ENCODE results near the gene MAP3K15. TPM values are rescaled to one million over a fixed set of nuclear protein-coding genes. Genes with fewer than 3 reads are reported as not detected.

Gene MAP3K15
- total RNA-seq, 1 experiment from 2014 or later, result 0.06 TPM

DNA sequence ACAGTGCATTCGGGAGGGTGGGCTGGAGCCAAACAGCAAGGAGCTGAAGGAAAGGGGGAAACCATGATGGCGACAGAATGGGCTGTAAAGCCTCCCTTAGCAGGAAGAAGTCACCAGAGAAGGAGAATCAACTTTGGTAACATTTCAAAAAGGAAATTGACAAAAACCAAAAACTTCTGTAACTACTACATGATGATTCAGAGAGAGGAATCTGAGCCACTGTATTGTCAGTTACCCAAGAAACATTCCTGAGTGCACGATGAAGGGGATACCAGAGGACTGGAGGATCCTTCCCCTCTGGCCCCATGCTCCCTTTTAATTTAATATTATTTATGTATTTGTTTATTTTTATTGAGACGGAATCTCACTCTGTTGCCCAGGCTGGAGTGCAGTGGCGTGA is 145.2 kb downstream of the MAP3K15 start:
- BruUV-seq (replicated peaks), result no TSS peak
- CTCF ChIA-PET, result no interaction called here

DNA sequence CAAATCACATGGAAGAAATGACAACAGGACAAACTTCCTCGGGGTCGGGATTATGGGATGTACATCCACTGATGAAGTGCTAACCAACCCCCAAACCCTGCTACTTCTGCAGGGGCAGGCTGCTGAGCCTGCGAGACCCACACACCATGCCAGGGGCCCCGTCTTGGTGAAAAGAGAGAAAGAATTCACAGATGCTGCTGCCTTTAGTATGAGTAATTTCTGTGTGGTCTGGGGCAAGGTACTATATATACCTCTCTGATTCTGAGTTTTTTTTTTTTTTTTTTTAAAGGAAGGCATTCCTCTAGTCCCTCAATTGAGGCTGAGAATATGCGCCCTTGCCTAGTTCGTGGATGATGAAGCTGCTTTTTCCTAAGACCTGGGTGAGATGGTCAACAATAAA is 146.7 kb downstream of the MAP3K15 start:
- no peak for TF ChIP-seq EZH2 (IDR thresholded peaks at IDR 0.05; ENCODE audit: borderline replicate concordance, low read depth, low read length, poor library complexity, severe bottlenecking)
- TF ChIP-seq, protein P1, sequence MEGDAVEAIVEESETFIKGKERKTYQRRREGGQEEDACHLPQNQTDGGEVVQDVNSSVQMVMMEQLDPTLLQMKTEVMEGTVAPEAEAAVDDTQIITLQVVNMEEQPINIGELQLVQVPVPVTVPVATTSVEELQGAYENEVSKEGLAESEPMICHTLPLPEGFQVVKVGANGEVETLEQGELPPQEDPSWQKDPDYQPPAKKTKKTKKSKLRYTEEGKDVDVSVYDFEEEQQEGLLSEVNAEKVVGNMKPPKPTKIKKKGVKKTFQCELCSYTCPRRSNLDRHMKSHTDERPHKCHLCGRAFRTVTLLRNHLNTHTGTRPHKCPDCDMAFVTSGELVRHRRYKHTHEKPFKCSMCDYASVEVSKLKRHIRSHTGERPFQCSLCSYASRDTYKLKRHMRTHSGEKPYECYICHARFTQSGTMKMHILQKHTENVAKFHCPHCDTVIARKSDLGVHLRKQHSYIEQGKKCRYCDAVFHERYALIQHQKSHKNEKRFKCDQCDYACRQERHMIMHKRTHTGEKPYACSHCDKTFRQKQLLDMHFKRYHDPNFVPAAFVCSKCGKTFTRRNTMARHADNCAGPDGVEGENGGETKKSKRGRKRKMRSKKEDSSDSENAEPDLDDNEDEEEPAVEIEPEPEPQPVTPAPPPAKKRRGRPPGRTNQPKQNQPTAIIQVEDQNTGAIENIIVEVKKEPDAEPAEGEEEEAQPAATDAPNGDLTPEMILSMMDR (conservative IDR thresholded peaks at IDR 0.05; ENCODE audit: low read depth, low read length), result no peak
- Histone ChIP-seq H3K4me1 (ENCODE audit: insufficient read depth, low read length, poor library complexity, severe bottlenecking) (no peaks in the 10 kb centered on the region), H3K9me3 (ENCODE audit: low read depth, low read length, poor library complexity, severe bottlenecking) (no peaks in the 10 kb centered on the region), H3K27me3 (replicated peaks; ENCODE audit: insufficient read depth, low read depth, low read length, poor library complexity) (no peaks in the 10 kb centered on the region), H3K36me3 (ENCODE audit: insufficient read depth, low read length, poor library complexity, severe bottlenecking) (peaks cover under 1% of the 10 kb centered on the region), H3K27ac (ENCODE audit: low read depth, low read length, poor library complexity, severe bottlenecking) (no peak overlapping the region), H3K4me3 (ENCODE audit: low read depth, low read length, poor library complexity, severe bottlenecking) (no peak overlapping the region)
- intact Hi-C loops (cut with micrococcal nuclease; ENCODE audit: unreplicated experiment), result no loop called here
- no peak for DNase-seq (ENCODE audit: low spot score)
- no TSS peak for BruUV-seq (replicated peaks)
- CTCF ChIA-PET, result no interaction called here
- POLR2A ChIA-PET (ENCODE audit: low non-redundant PET), result no interaction called here

More for the DNA sequence above, 145.2 kb downstream of the MAP3K15 start:
- TF ChIP-seq, protein P1 (conservative IDR thresholded peaks at IDR 0.05; ENCODE audit: low read depth, low read length), result no peak
- TF ChIP-seq EZH2 (IDR thresholded peaks at IDR 0.05; ENCODE audit: borderline replicate concordance, low read depth, low read length, poor library complexity, severe bottlenecking), result no peak
- H3K4me3 ChIP-seq (ENCODE audit: low read depth, low read length, poor library complexity, severe bottlenecking), result no peak overlapping the region
- POLR2A ChIA-PET (ENCODE audit: low non-redundant PET), result no interaction called here
- no peaks in the 10 kb centered on the region for H3K4me1 ChIP-seq (ENCODE audit: insufficient read depth, low read length, poor library complexity, severe bottlenecking)
- no peaks in the 10 kb centered on the region for H3K9me3 ChIP-seq (ENCODE audit: low read depth, low read length, poor library complexity, severe bottlenecking)
- peaks cover 6% of the 10 kb centered on the region for H3K27me3 ChIP-seq (replicated peaks; ENCODE audit: insufficient read depth, low read depth, low read length, poor library complexity)
- no peaks in the 10 kb centered on the region for H3K36me3 ChIP-seq (ENCODE audit: insufficient read depth, low read length, poor library complexity, severe bottlenecking)
- intact Hi-C loops (cut with micrococcal nuclease; ENCODE audit: unreplicated experiment), result no loop called here
- DNase-seq (ENCODE audit: low spot score), result no peak
- no peak overlapping the region for H3K27ac ChIP-seq (ENCODE audit: low read depth, low read length, poor library complexity, severe bottlenecking)

DNA sequence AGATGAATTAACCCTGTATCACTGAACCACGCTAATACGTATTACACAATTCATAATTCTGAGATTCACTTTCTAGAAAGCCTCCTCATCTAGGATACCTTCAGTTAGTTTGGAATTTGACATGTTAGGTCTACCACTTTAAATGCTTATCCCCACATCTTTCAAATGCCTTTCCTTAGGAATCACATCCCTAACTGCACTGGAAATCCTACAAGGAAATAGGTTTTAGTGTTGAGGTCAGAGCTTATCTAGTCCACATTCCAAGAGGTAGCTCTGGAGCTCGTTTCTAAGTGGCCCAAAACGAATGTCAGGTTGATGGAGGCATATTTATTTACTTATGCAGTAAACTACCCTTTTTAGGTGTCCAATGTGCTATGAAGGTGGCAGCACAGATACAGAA is 153.6 kb downstream of the MAP3K15 start:
- no peak for DNase-seq (ENCODE audit: low spot score)
- peaks cover 27% of the 10 kb centered on the region for H3K36me3 ChIP-seq (ENCODE audit: insufficient read depth, low read length, poor library complexity, severe bottlenecking)
- no peaks in the 10 kb centered on the region for H3K4me1 ChIP-seq (ENCODE audit: insufficient read depth, low read length, poor library complexity, severe bottlenecking)
- no peak overlapping the region for H3K27ac ChIP-seq (ENCODE audit: low read depth, low read length, poor library complexity, severe bottlenecking)
- no peak overlapping the region for H3K4me3 ChIP-seq (ENCODE audit: low read depth, low read length, poor library complexity, severe bottlenecking)
- peaks cover 4% of the 10 kb centered on the region for H3K27me3 ChIP-seq (replicated peaks; ENCODE audit: insufficient read depth, low read depth, low read length, poor library complexity)
- ChIA-PET CTCF (no interaction called here), POLR2A (ENCODE audit: low non-redundant PET) (no interaction called here)
- H3K9me3 ChIP-seq (ENCODE audit: low read depth, low read length, poor library complexity, severe bottlenecking), result no peaks in the 10 kb centered on the region
- no TSS peak for BruUV-seq (replicated peaks)
- TF ChIP-seq, protein P1 (conservative IDR thresholded peaks at IDR 0.05; ENCODE audit: low read depth, low read length), result no peak
- no peak for TF ChIP-seq EZH2 (IDR thresholded peaks at IDR 0.05; ENCODE audit: borderline replicate concordance, low read depth, low read length, poor library complexity, severe bottlenecking)
- intact Hi-C loops (cut with micrococcal nuclease; ENCODE audit: unreplicated experiment), result no loop called here
